NB4 (cell line): ENCODE data around the gene ATG4B.

Experiments used
- MYC ChIP-seq: IDR thresholded peaks from 2 replicates; pipeline ENCODE4 v1.6.1; 2011; ENCODE audit warnings: low read depth, low read length
- POLR2A ChIP-seq: IDR thresholded peaks from 2 replicates; pipeline ENCODE4 v1.6.1; 2011; ENCODE audit warnings: mild to moderate bottlenecking; ENCODE audit not compliant: insufficient read length; ENCODE audit errors: extremely low read depth
- TF ChIP-seq, protein P1 (sequence below): IDR thresholded peaks from one replicate; pipeline ENCODE4 v1.5.1; 2012; ENCODE audit warnings: low read depth, low read length

DNA sequence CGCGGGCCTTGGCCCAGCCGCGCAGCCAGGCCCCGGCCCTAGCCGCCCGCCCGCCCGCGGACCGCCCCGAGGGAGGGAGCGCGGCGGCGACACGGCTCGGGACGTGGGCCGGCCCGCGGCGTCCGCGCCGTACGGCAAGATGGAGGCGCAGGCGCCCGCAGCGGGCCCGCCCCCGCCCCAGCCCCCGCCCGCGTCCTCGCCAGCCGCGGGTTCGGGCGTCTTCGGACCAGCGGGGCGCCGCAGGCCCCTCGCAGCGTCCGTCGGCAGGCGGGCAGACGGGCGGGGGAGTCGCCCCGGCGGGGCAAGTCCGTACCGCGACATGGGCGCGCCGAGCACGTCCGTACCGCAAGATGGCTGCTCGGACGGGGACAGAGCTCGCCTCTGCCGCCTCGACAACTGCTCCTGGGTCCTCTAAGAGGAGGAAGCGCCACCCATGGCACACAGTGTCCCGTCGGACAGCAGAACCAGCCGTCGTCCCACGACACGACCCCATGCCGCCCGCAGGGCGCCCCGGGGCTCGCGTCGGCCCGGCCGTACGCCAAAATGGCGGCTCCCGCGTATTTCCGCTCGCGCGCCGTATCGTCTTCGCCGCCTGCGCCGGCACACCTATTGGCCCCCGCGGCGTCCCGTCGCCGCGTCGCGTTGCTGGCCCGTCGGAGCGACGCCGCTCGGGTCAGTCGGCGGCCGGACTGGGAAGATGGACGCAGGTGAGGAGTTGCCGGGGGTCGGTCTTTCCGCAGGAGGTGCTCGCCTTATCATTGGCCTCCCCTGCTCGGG, at the start of gene ATG4B, which contains the start of gene THAP4:
- TF ChIP-seq, protein P1, sequence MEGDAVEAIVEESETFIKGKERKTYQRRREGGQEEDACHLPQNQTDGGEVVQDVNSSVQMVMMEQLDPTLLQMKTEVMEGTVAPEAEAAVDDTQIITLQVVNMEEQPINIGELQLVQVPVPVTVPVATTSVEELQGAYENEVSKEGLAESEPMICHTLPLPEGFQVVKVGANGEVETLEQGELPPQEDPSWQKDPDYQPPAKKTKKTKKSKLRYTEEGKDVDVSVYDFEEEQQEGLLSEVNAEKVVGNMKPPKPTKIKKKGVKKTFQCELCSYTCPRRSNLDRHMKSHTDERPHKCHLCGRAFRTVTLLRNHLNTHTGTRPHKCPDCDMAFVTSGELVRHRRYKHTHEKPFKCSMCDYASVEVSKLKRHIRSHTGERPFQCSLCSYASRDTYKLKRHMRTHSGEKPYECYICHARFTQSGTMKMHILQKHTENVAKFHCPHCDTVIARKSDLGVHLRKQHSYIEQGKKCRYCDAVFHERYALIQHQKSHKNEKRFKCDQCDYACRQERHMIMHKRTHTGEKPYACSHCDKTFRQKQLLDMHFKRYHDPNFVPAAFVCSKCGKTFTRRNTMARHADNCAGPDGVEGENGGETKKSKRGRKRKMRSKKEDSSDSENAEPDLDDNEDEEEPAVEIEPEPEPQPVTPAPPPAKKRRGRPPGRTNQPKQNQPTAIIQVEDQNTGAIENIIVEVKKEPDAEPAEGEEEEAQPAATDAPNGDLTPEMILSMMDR: no peak
- no peak; the same call in 1 of the 2 replicates for TF ChIP-seq MYC
- peak; percentile 82 for TF ChIP-seq POLR2A
